ACC112 (cell line): Measurements from ENCODE around the gene AGAP1.

ENCODE experiments used
- H2AFZ ChIP-seq: fragments of 200-600 bp; sonication (generic); one replicate; pipeline ENCODE4 v1.6.0; 2017; ENCODE audit warnings: antibody characterized with exemption, low read length; ENCODE audit not compliant: unreplicated experiment
- H3K27ac ChIP-seq: fragments of 200-600 bp; sonication (generic); 2 replicates; pipeline ENCODE4 v1.5.1; 2014; ENCODE audit warnings: low read depth, mild to moderate bottlenecking, antibody characterized with exemption, low read length, moderate library complexity
- H3K27me3 ChIP-seq: fragments of 200-600 bp; sonication (generic); 2 replicates; pipeline ENCODE4 v1.6.1; 2014; ENCODE audit warnings: mild to moderate bottlenecking, antibody characterized with exemption, low read length, moderate library complexity, mixed read lengths; ENCODE audit not compliant: insufficient read depth
- H3K36me3 ChIP-seq: fragments of 200-600 bp; sonication (generic); 2 replicates; pipeline ENCODE4 v1.6.1; 2016; ENCODE audit warnings: mild to moderate bottlenecking, antibody characterized with exemption, low read length, moderate library complexity, mixed read lengths; ENCODE audit not compliant: insufficient read depth
- H3K4me1 ChIP-seq: fragments of 200-600 bp; sonication (generic); one replicate; pipeline ENCODE4 v1.6.1; 2016; ENCODE audit warnings: low read length, mixed read lengths; ENCODE audit not compliant: insufficient read depth, unreplicated experiment, control insufficient read depth
- H3K4me3 ChIP-seq: fragments of 200-600 bp; sonication (generic); 2 replicates; pipeline ENCODE4 v1.5.1; 2014; ENCODE audit warnings: mild to moderate bottlenecking, low read depth, low read length
- H3K79me2 ChIP-seq: fragments of 200-600 bp; sonication (generic); one replicate; pipeline ENCODE4 v1.6.0; 2016; ENCODE audit warnings: low read length; ENCODE audit not compliant: control insufficient read depth, unreplicated experiment, insufficient read depth

Gene AGAP1

DNA sequence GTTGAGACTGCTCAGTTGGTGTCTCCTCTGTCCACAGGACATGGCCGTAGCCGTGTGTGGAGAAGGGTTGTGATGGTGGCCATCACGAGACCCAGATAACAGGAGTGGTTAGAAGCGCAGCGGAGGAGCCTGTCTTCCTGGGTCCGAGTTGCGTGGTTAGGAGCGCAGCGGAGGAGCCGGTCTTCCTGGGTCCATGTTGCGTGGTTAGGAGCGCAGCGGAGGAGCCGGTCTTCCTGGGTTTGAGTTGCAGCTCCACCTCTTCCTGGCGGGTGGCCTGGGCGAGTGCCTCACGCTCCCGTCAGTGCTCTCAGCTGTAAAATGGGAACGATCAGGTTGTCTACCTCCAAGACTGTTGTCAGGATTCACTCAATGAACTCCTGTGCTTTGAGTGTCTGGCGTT is 498.2 kb downstream of the AGAP1 start:
- no peaks in the 10 kb centered on the region for H3K36me3 ChIP-seq
- no peaks in the 10 kb centered on the region for H3K27me3 ChIP-seq
- H2AFZ ChIP-seq, result no peak overlapping the region
- H3K4me3 ChIP-seq, result no peak overlapping the region
- no peak overlapping the region for H3K27ac ChIP-seq
- H3K79me2 ChIP-seq, result no peaks in the 10 kb centered on the region
- no peaks in the 10 kb centered on the region for H3K4me1 ChIP-seq

DNA sequence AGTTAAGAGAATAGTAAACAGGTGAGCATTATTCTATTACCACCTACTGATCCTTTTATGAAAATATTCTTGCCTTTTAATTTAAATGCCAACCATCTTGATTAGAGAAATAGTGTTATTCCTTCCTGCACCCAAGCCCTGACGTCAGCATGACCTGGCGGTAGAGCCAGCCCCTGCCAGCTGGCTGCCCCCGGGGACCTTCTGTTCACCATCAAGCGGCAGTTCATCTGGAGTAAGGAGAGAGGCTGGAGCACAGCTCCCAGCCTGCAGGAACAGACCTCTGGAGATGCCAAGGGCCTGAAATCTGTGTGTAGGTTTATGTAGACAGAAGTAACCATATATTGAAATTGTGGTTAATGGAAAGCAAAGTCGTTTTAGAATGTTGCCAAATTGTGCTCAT is 502.6 kb downstream of the AGAP1 start:
- no peak overlapping the region for H3K27ac ChIP-seq
- H3K79me2 ChIP-seq, result no peaks in the 10 kb centered on the region
- H3K36me3 ChIP-seq, result no peaks in the 10 kb centered on the region
- no peaks in the 10 kb centered on the region for H3K4me1 ChIP-seq
- no peaks in the 10 kb centered on the region for H3K27me3 ChIP-seq
- no peak overlapping the region for H3K4me3 ChIP-seq
- H2AFZ ChIP-seq, result no peak overlapping the region

DNA sequence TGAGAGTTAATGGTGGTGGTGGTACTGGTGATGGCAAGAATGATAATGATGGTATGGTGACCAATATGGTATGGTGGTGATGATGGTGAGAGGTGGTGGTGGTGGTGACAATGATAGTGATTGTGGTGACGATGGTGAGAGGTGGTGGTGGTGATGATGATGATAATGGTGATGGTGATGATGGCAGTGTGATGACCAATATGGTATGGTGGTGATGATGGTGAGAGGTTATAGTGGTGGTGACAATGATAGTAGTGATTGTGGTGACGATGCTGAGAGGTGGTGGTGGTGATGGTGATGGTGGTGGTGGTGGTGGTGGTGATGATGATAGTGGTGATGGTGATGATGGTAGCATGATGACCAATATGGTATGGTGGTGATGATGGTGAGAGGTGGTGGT is 505.2 kb downstream of the AGAP1 start:
- Histone ChIP-seq H3K4me1 (no peaks in the 10 kb centered on the region), H3K27me3 (no peaks in the 10 kb centered on the region), H3K27ac (no peak overlapping the region), H3K36me3 (no peaks in the 10 kb centered on the region), H3K79me2 (no peaks in the 10 kb centered on the region), H3K4me3 (no peak overlapping the region), H2AFZ (no peak overlapping the region)

DNA sequence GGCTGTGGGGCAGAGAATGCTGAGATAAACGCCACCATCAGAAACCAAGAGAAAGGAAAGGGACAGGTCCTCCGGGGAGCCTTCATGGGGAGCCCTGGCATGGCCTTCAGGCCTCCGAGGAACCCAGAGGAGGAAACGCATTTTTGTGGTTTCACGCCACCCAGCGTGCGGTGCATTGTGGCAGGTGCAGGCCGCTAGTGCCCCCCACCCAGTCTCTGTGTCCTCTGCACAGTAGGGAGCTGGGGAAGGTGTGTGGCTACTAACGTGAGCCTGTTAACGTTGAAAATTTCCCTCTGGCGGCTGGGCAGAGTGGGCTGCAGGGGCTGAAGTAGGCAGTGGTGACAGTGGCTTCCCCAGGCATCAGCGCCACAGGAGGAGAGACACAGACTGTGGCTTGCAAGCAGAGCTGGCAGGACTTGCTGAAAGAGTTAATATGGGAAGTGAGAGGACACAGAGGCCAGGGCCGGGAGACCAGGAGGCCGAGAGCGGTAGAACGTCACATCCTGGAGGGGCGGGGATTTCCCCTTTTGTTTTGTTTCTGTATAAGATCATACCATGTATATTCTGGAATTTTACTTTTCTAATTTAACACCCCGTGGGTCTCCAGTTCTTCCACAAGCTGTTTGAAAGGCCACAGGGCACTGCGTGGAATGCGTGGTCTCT is 507.5 kb downstream of the AGAP1 start:
- Histone ChIP-seq H2AFZ (no peak overlapping the region), H3K36me3 (no peaks in the 10 kb centered on the region), H3K4me1 (no peaks in the 10 kb centered on the region), H3K27me3 (no peaks in the 10 kb centered on the region), H3K27ac (no peak overlapping the region), H3K4me3 (no peak overlapping the region), H3K79me2 (no peaks in the 10 kb centered on the region)

GRCh38 chr2:236001854-236002253 is 508.0 kb downstream of the AGAP1 start:
- no peaks in the 10 kb centered on the region for H3K4me1 ChIP-seq
- no peaks in the 10 kb centered on the region for H3K79me2 ChIP-seq
- no peak overlapping the region for H3K27ac ChIP-seq
- no peak overlapping the region for H3K4me3 ChIP-seq
- no peaks in the 10 kb centered on the region for H3K27me3 ChIP-seq
- H3K36me3 ChIP-seq, result no peaks in the 10 kb centered on the region
- H2AFZ ChIP-seq, result no peak overlapping the region

- no peak overlapping the region for H3K4me3 ChIP-seq
- H3K79me2 ChIP-seq, result no peaks in the 10 kb centered on the region
- no peaks in the 10 kb centered on the region for H3K36me3 ChIP-seq
- no peaks in the 10 kb centered on the region for H3K27me3 ChIP-seq
- no peak overlapping the region for H3K27ac ChIP-seq
- H2AFZ ChIP-seq, result no peak overlapping the region
- no peaks in the 10 kb centered on the region for H3K4me1 ChIP-seq
Measured at GRCh38 chr2:236008006-236008405, 514.2 kb downstream of the AGAP1 start.

- no peaks in the 10 kb centered on the region for H3K79me2 ChIP-seq
- no peak overlapping the region for H3K27ac ChIP-seq
- no peaks in the 10 kb centered on the region for H3K27me3 ChIP-seq
- H2AFZ ChIP-seq, result no peak overlapping the region
- no peaks in the 10 kb centered on the region for H3K36me3 ChIP-seq
- no peaks in the 10 kb centered on the region for H3K4me1 ChIP-seq
- H3K4me3 ChIP-seq, result no peak overlapping the region
Measured at GRCh38 chr2:236008857-236009256, 515.0 kb downstream of the AGAP1 start.

DNA sequence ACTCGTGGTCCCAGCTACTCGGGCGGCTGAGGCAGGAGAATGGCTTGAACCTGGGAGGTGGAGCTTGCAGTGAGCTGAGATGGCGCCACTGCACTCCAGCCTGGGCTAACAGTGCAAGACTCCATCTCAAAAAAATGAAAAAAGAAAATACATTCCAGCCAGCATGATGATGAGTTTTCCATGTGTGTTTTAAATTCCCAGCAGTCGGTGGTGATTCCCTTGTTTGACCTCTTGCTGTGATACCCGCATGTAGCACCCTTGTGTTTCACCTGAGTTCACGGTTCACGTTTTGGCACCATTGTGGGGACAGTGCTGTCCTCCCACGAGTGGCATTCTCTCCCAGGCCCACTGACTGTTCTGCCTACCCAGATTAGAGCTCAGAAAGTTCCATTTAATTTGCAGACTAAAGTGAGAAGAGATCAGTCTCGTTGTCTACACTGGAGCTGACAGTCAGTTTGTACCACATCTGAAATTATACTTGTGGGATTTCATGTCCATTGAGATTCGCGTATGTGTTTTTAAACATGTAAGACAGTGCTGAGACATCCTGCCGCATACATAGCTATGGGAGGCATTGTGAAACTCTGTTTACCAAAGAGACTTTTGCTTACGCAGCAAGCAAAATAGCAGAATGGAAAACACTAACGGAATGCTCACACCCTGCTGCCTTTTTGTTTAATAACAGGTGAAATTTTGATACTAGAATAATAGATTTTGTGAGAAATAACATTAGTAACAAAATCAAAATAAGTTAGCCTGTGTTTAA is 517.3 kb downstream of the AGAP1 start:
- Histone ChIP-seq H3K4me3 (no peak overlapping the region), H3K4me1 (no peaks in the 10 kb centered on the region), H3K36me3 (no peaks in the 10 kb centered on the region), H3K27ac (no peak overlapping the region), H3K79me2 (no peaks in the 10 kb centered on the region), H3K27me3 (no peaks in the 10 kb centered on the region), H2AFZ (no peak overlapping the region)

GRCh38 chr2:236012155-236012554 is 518.3 kb downstream of the AGAP1 start:
- Histone ChIP-seq H3K4me1 (no peaks in the 10 kb centered on the region), H2AFZ (no peak overlapping the region), H3K36me3 (no peaks in the 10 kb centered on the region), H3K27me3 (no peaks in the 10 kb centered on the region), H3K79me2 (no peaks in the 10 kb centered on the region), H3K4me3 (no peak overlapping the region), H3K27ac (no peak overlapping the region)

- Histone ChIP-seq H3K4me1 (no peaks in the 10 kb centered on the region), H3K27ac (no peak overlapping the region)
Measured at GRCh38 chr2:236014408-236015131, 520.7 kb downstream of the AGAP1 start.

More at GRCh38 chr2:236014408-236015131, 520.7 kb downstream of the AGAP1 start:
- no peak overlapping the region for H2AFZ ChIP-seq
- no peak overlapping the region for H3K4me3 ChIP-seq
- no peaks in the 10 kb centered on the region for H3K79me2 ChIP-seq
- H3K36me3 ChIP-seq, result no peaks in the 10 kb centered on the region
- H3K27me3 ChIP-seq, result no peaks in the 10 kb centered on the region
